GM18873 (cell line): Measurements from ENCODE around the gene KLK7.

ENCODE experiments used
- ATAC-seq: cut with Tn5 transposase; IDR thresholded peaks from one replicate; pipeline ENCODE4 v1.9.1; 2021; ENCODE audit warnings: mild to moderate bottlenecking, moderate library complexity, moderate number of reproducible peaks; ENCODE audit not compliant: unreplicated experiment, low FRiP score

The KLK7 gene

GRCh38 chr19:50943074-50943828 is 40.5 kb downstream of the KLK7 start:
- ATAC-seq: no peak

- ATAC-seq: no peak
Measured at GRCh38 chr19:50939596-50939995, 44.1 kb downstream of the KLK7 start.

- no peak for ATAC-seq
Measured at GRCh38 chr19:50933640-50934039, 50.1 kb downstream of the KLK7 start.

- ATAC-seq: no peak
Measured at GRCh38 chr19:50932690-50933083, 51.0 kb downstream of the KLK7 start.

- ATAC-seq: no peak
Measured at GRCh38 chr19:50932018-50932689, 51.6 kb downstream of the KLK7 start.

GRCh38 chr19:50931023-50931422 is 52.7 kb downstream of the KLK7 start:
- ATAC-seq: no peak

- no peak for ATAC-seq
Measured at GRCh38 chr19:50928831-50929230, 54.9 kb downstream of the KLK7 start.
